ENCODE data around the gene DZIP3.

DNA sequence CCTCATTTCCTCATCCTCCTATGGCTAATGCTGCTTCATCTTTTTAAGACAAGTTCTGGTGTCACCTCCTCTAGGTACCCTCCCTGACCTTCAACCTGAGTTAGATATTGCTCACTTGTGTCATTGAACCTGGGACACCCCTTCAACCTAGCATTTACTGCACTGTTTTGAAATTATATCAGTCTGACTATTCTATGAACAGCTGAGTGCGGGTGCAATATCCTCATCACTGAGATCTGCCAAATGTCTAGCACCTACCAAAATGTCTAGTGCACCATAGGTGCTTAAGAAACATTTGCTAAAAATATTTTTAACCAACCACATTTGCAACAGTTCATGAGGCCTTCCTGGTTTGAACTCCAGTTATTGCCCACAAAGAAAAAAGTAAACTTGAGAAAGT is 133.2 kb downstream of the DZIP3 start:
- TF ChIP-seq, protein P1, sequence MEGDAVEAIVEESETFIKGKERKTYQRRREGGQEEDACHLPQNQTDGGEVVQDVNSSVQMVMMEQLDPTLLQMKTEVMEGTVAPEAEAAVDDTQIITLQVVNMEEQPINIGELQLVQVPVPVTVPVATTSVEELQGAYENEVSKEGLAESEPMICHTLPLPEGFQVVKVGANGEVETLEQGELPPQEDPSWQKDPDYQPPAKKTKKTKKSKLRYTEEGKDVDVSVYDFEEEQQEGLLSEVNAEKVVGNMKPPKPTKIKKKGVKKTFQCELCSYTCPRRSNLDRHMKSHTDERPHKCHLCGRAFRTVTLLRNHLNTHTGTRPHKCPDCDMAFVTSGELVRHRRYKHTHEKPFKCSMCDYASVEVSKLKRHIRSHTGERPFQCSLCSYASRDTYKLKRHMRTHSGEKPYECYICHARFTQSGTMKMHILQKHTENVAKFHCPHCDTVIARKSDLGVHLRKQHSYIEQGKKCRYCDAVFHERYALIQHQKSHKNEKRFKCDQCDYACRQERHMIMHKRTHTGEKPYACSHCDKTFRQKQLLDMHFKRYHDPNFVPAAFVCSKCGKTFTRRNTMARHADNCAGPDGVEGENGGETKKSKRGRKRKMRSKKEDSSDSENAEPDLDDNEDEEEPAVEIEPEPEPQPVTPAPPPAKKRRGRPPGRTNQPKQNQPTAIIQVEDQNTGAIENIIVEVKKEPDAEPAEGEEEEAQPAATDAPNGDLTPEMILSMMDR (IDR thresholded peaks at IDR 0.05) = no peak
- no peak for TF ChIP-seq POLR2A (IDR thresholded peaks at IDR 0.05)

Measured in lower leg skin (tissue), 3 donors.